Karpas-422 (cell line): ENCODE measurements around the gene SHANK1. TPM values are rescaled to one million over a fixed set of nuclear protein-coding genes. Genes with fewer than 3 reads are reported as not detected.

Source experiments
- DNase-seq: peaks from one replicate; pipeline ENCODE4 v3.0.0-alpha.2; 2015
- H2AFZ ChIP-seq: fragments of 200-600 bp; sonication (generic); 2 replicates; pipeline ENCODE4 v1.6.1; 2014; ENCODE audit warnings: antibody characterized with exemption, low read length, mixed read lengths
- H3K27ac ChIP-seq: fragments of 200-600 bp; sonication (generic); 2 replicates; pipeline ENCODE4 v1.5.1; 2014; ENCODE audit warnings: mild to moderate bottlenecking, low read length, moderate library complexity
- H3K27me3 ChIP-seq: fragments of 200-600 bp; sonication (generic); 2 replicates; pipeline ENCODE4 v1.6.1; 2014; ENCODE audit warnings: low read length, mixed read lengths
- H3K36me3 ChIP-seq: fragments of 200-600 bp; sonication (generic); 2 replicates; pipeline ENCODE4 v1.6.1; 2014; ENCODE audit warnings: low read length, mixed read lengths; ENCODE audit not compliant: insufficient read depth
- H3K4me1 ChIP-seq: fragments of 200-600 bp; sonication (generic); 2 replicates; pipeline ENCODE4 v1.6.1; 2014; ENCODE audit warnings: mild to moderate bottlenecking, low read length, mixed read lengths
- H3K4me2 ChIP-seq: fragments of 200-600 bp; sonication (generic); 2 replicates; pipeline ENCODE4 v1.6.1; 2014; ENCODE audit warnings: low read length, low read depth, mild to moderate bottlenecking; ENCODE audit not compliant: poor library complexity, severe bottlenecking
- H3K4me3 ChIP-seq: fragments of 200-600 bp; sonication (generic); 2 replicates; pipeline ENCODE4 v1.5.1; 2014; ENCODE audit warnings: mild to moderate bottlenecking, antibody characterized with exemption, low read length, mixed read lengths
- H3K79me2 ChIP-seq: fragments of 200-600 bp; sonication (generic); 2 replicates; pipeline ENCODE4 v1.6.1; 2014; ENCODE audit warnings: mild to moderate bottlenecking, low read length, mixed read lengths
- H3K9ac ChIP-seq: fragments of 200-600 bp; sonication (generic); 2 replicates; pipeline ENCODE4 v1.6.0; 2014; ENCODE audit warnings: low read length
- H3K9me2 ChIP-seq: fragments of 200-600 bp; sonication (generic), shearing (Covaris generic); replicated peaks from 2 replicates; pipeline ENCODE4 v1.6.0; 2014; ENCODE audit warnings: mild to moderate bottlenecking, low read length, moderate library complexity; ENCODE audit not compliant: insufficient read depth
- H3K9me3 ChIP-seq: fragments of 300-700, 200-600 bp; sonication (generic); 2 replicates; pipeline ENCODE4 v1.6.1; 2014; ENCODE audit warnings: low read length, mixed read lengths
- H4K20me1 ChIP-seq: fragments of 200-600 bp; sonication (generic); 2 replicates; pipeline ENCODE4 v1.6.1; 2014; ENCODE audit warnings: mild to moderate bottlenecking, antibody characterized with exemption, low read length, low read depth; ENCODE audit not compliant: insufficient read depth
- total RNA-seq: library from RNA; depleted of rRNA; stranded (reverse); fragments of >200 nt; shearing (Covaris generic); gene quantifications from 2 replicates; pipeline ENCODE4 v1.2.3, GENCODE V29; 2014; ENCODE audit warnings: low replicate concordance

SHANK1 gene
- total RNA-seq, 1 experiment from 2014 or later, result not detected

GRCh38 chr19:50703915-50704796 is 15.4 kb downstream of the SHANK1 start:
- no peak overlapping the region for H3K9ac ChIP-seq
- H3K4me3 ChIP-seq, result no peak overlapping the region
- no peak overlapping the region for H2AFZ ChIP-seq
- no peak for DNase-seq
- no peak overlapping the region for H3K4me2 ChIP-seq
- H3K9me3 ChIP-seq, result no peaks in the 10 kb centered on the region
- no peaks in the 10 kb centered on the region for H3K9me2 ChIP-seq
- no peaks in the 10 kb centered on the region for H3K27me3 ChIP-seq
- no peaks in the 10 kb centered on the region for H3K36me3 ChIP-seq
- H3K79me2 ChIP-seq, result no peaks in the 10 kb centered on the region
- no peaks in the 10 kb centered on the region for H3K4me1 ChIP-seq
- H3K27ac ChIP-seq, result no peak overlapping the region
- H4K20me1 ChIP-seq, result peaks cover 4% of the 10 kb centered on the region; the same call in 1 of the 2 replicates

- Histone ChIP-seq H2AFZ (no peak overlapping the region), H3K4me1 (no peaks in the 10 kb centered on the region), H4K20me1 (peaks cover 4% of the 10 kb centered on the region; the same call in 1 of the 2 replicates), H3K9ac (no peak overlapping the region), H3K27me3 (no peaks in the 10 kb centered on the region), H3K27ac (no peak overlapping the region), H3K9me3 (no peaks in the 10 kb centered on the region), H3K4me3 (no peak overlapping the region), H3K79me2 (no peaks in the 10 kb centered on the region), H3K9me2 (no peaks in the 10 kb centered on the region), H3K4me2 (no peak overlapping the region), H3K36me3 (no peaks in the 10 kb centered on the region)
- DNase-seq, result no peak
These were observed 16.5 kb downstream of the SHANK1 start for GRCh38 chr19:50702871-50703829.

- no peaks in the 10 kb centered on the region for H3K9me3 ChIP-seq
- H3K4me1 ChIP-seq, result no peaks in the 10 kb centered on the region
- no peak overlapping the region for H3K4me2 ChIP-seq
- H3K4me3 ChIP-seq, result no peak overlapping the region
- H4K20me1 ChIP-seq, result peaks cover 4% of the 10 kb centered on the region; the same call in 1 of the 2 replicates
- no peak overlapping the region for H3K9ac ChIP-seq
- no peaks in the 10 kb centered on the region for H3K9me2 ChIP-seq
- no peaks in the 10 kb centered on the region for H3K79me2 ChIP-seq
- no peaks in the 10 kb centered on the region for H3K27me3 ChIP-seq
- no peaks in the 10 kb centered on the region for H3K36me3 ChIP-seq
- H3K27ac ChIP-seq, result no peak overlapping the region
- no peak overlapping the region for H2AFZ ChIP-seq
- DNase-seq, result no peak
These were observed 17.3 kb downstream of the SHANK1 start for GRCh38 chr19:50702158-50702870.

DNA sequence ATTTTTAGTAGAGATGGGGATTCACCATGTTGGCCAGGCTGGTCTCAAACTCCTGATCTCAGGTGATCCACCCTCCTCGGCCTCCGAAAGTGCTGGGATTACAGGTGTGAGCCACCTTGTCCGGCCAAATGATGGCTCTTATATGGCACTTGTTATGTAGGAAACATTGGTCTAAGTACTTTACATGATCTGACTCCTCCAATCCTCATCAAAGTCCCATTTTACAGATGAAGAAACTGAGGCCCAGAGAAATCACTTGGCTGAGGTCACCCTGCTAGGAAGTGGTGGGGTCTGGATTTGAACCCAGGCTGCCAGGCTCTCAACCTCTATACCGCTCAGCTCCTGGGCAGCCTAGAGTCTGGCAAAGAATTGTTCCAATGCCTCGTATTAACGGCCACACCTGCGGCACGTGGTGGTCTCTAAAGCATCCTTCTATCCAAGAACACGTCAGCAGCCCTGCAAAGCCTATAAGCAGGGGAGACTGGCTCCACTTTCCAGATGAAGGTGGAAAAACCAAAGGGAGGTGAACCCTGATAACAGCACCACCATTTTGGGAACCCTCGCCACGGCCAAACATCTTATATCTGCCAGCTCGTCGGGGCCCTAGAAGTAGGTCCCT is 18.1 kb downstream of the SHANK1 start:
- Histone ChIP-seq H2AFZ (no peak overlapping the region), H3K79me2 (no peaks in the 10 kb centered on the region), H3K9ac (no peak overlapping the region), H3K9me2 (no peaks in the 10 kb centered on the region), H3K4me2 (no peak overlapping the region), H3K27ac (no peak overlapping the region), H4K20me1 (peaks cover 4% of the 10 kb centered on the region; the same call in 1 of the 2 replicates), H3K27me3 (no peaks in the 10 kb centered on the region), H3K36me3 (no peaks in the 10 kb centered on the region), H3K4me1 (no peaks in the 10 kb centered on the region), H3K4me3 (no peak overlapping the region), H3K9me3 (no peaks in the 10 kb centered on the region)
- DNase-seq, result no peak

- H3K27me3 ChIP-seq, result no peaks in the 10 kb centered on the region
- H3K27ac ChIP-seq, result no peak overlapping the region
- H4K20me1 ChIP-seq, result no peaks in the 10 kb centered on the region
- no peaks in the 10 kb centered on the region for H3K9me2 ChIP-seq
- H3K4me1 ChIP-seq, result no peaks in the 10 kb centered on the region
- H3K4me2 ChIP-seq, result no peak overlapping the region
- no peak for DNase-seq
- no peaks in the 10 kb centered on the region for H3K79me2 ChIP-seq
- H2AFZ ChIP-seq, result no peak overlapping the region
- no peak overlapping the region for H3K9ac ChIP-seq
- H3K4me3 ChIP-seq, result no peak overlapping the region
- no peaks in the 10 kb centered on the region for H3K9me3 ChIP-seq
- H3K36me3 ChIP-seq, result no peaks in the 10 kb centered on the region
These were observed 22.0 kb downstream of the SHANK1 start for GRCh38 chr19:50697414-50698124.

- Histone ChIP-seq H4K20me1 (no peaks in the 10 kb centered on the region), H3K27ac (no peak overlapping the region), H3K4me3 (no peak overlapping the region), H3K9me2 (no peaks in the 10 kb centered on the region), H3K36me3 (no peaks in the 10 kb centered on the region), H3K4me2 (no peak overlapping the region), H3K27me3 (no peaks in the 10 kb centered on the region), H3K9me3 (no peaks in the 10 kb centered on the region), H2AFZ (no peak overlapping the region), H3K79me2 (no peaks in the 10 kb centered on the region), H3K4me1 (no peaks in the 10 kb centered on the region), H3K9ac (no peak overlapping the region)
- no peak for DNase-seq
These were observed 23.5 kb downstream of the SHANK1 start for GRCh38 chr19:50696094-50696483.

GRCh38 chr19:50695251-50696093 is 24.1 kb downstream of the SHANK1 start:
- H3K27ac ChIP-seq, result no peak overlapping the region

More at GRCh38 chr19:50695251-50696093, 24.1 kb downstream of the SHANK1 start:
- H3K9me3 ChIP-seq, result no peaks in the 10 kb centered on the region
- H3K9ac ChIP-seq, result no peak overlapping the region
- no peak for DNase-seq
- no peak overlapping the region for H3K4me2 ChIP-seq
- H3K4me3 ChIP-seq, result no peak overlapping the region
- H3K9me2 ChIP-seq, result no peaks in the 10 kb centered on the region
- H3K79me2 ChIP-seq, result no peaks in the 10 kb centered on the region
- H4K20me1 ChIP-seq, result no peaks in the 10 kb centered on the region
- H3K4me1 ChIP-seq, result no peaks in the 10 kb centered on the region
- H3K36me3 ChIP-seq, result no peaks in the 10 kb centered on the region
- H3K27me3 ChIP-seq, result no peaks in the 10 kb centered on the region
- H2AFZ ChIP-seq, result no peak overlapping the region
